K562 (cell line): Measurements from ENCODE around the gene MYO18A. TPM values are rescaled to one million over a fixed set of nuclear protein-coding genes. Genes with fewer than 3 reads are reported as not detected.

Experiments
- BMI1 ChIP-seq: fragments of 150-350 bp; IDR thresholded peaks from 2 replicates; pipeline ENCODE4 v1.6.1; 2014; ENCODE audit warnings: low read length
- CAMTA2 ChIP-seq: fragments of 250-450 bp; sonication (Bioruptor Pico); conservative IDR thresholded peaks from 2 replicates; pipeline ENCODE4 v1.5.1; 2022
- GABPB2 ChIP-seq: fragments of 250-450 bp; sonication (Bioruptor Pico); conservative IDR thresholded peaks from 2 replicates; pipeline ENCODE4 v1.5.1; 2021; ENCODE audit warnings: mild to moderate bottlenecking
- KDM1A ChIP-seq, 2 experiments: fragments of 450-650 bp; IDR thresholded peaks; 2 replicates each; pipeline ENCODE4 v1.6.1; 2016; ENCODE audit warnings: mild to moderate bottlenecking in 2 of 2
- TFAP4 ChIP-seq: sonication (generic); formaldehyde crosslinking; IDR thresholded peaks from 2 replicates; pipeline ENCODE4 v1.8.0; 2022; ENCODE audit warnings: missing genetic modification reagents, mild to moderate bottlenecking, moderate library complexity, borderline replicate concordance
- TRIM25 ChIP-seq: fragments of 450-650 bp; IDR thresholded peaks from 2 replicates; pipeline ENCODE4 v1.7.0; 2016; ENCODE audit warnings: borderline replicate concordance
- ZFP36 ChIP-seq: fragments of 150-350 bp; IDR thresholded peaks from 2 replicates; pipeline ENCODE4 v1.6.1; 2018; ENCODE audit warnings: low read length, low read depth; ENCODE audit not compliant: partially characterized antibody
- ZNF398 ChIP-seq: fragments of 250-450 bp; sonication (Bioruptor Pico); IDR thresholded peaks from 2 replicates; pipeline ENCODE4 v1.8.0; 2021; ENCODE audit warnings: moderate library complexity, mild to moderate bottlenecking, inconsistent platforms
- polyA plus RNA-seq, 8 experiments: library from polyadenylated mRNA; depleted of rRNA in 4 of 8; stranded (reverse) in 5 of 8; unstranded in 3 of 8; fragments of >200 nt; fragmentation: Nextera tagmentation in 2 of 8; fragmentation: Illumina TruSeq in 1 of 8; extraction: Ambion mirVana in 2 of 8; extraction: Trizol in 1 of 8; gene quantifications; 2 replicates each; pipeline versions ENCODE4 v1.2.1 to v1.2.3, GENCODE V29; 2011 to 2014; ENCODE audit warnings: inconsistent platforms in 1 of 8, missing spikeins in 1 of 8
- total RNA-seq, 7 experiments: library from RNA; depleted of rRNA in 6 of 7; stranded (reverse); fragments of >200 nt in 6 of 7; fragmentation: Illumina TruSeq in 2 of 7; extraction: Trizol in 2 of 7; gene quantifications; 2 replicates each; pipeline versions ENCODE4 v1.2.1 to v1.2.3, GENCODE V29; 2011 to 2021; ENCODE audit warnings: low replicate concordance in 1 of 7
- TF ChIP-seq, protein P1 (sequence below): fragments of 250-450 bp; sonication (Bioruptor Pico); IDR thresholded peaks from 2 replicates; pipeline ENCODE4 v1.5.1; 2021; ENCODE audit warnings: mild to moderate bottlenecking
- TF ChIP-seq, protein P2 (sequence below): fragments of 200-800 bp; sonication (Bioruptor generic); IDR thresholded peaks from 2 replicates; pipeline ENCODE4 v1.6.1; 2017; ENCODE audit warnings: missing genetic modification characterization, missing compliant biosample characterization

Gene MYO18A
- total and polyA plus RNA-seq, 9 of the 15 experiments (the other 6 are each of a cell fraction or from before 2014, with no cell fraction given): 2.5 to 65.4 (median 17.1) TPM

GRCh38 chr17:29108823-29109476 is 71.2 kb downstream of the MYO18A start (continued):
- TF ChIP-seq KDM1A (IDR thresholded peaks at IDR 0.05) (0 out of 4 replicates have a peak, but pooled peaks of 1 of the 2 experiments have one; percentile 30), ZNF398 (CRISPR knock-in tag) (no peak), CAMTA2 (CRISPR knock-in tag) (no peak), GABPB2 (CRISPR knock-in tag) (no peak), TRIM25 (no peak), BMI1 (no peak), ZFP36 (peak; percentile 82), TFAP4 (CRISPR knock-in tag) (no peak)
- TF ChIP-seq, protein P1, sequence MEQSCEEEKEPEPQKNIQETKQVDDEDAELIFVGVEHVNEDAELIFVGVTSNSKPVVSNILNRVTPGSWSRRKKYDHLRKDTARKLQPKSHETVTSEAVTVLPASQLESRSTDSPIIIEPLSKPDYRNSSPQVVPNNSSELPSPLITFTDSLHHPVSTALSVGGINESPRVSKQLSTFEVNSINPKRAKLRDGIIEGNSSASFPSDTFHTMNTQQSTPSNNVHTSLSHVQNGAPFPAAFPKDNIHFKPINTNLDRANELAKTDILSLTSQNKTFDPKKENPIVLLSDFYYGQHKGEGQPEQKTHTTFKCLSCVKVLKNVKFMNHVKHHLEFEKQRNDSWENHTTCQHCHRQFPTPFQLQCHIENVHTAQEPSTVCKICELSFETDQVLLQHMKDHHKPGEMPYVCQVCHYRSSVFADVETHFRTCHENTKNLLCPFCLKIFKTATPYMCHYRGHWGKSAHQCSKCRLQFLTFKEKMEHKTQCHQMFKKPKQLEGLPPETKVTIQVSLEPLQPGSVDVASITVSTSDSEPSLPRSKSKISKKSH (CRISPR knock-in tag): no peak
- TF ChIP-seq, protein P2, sequence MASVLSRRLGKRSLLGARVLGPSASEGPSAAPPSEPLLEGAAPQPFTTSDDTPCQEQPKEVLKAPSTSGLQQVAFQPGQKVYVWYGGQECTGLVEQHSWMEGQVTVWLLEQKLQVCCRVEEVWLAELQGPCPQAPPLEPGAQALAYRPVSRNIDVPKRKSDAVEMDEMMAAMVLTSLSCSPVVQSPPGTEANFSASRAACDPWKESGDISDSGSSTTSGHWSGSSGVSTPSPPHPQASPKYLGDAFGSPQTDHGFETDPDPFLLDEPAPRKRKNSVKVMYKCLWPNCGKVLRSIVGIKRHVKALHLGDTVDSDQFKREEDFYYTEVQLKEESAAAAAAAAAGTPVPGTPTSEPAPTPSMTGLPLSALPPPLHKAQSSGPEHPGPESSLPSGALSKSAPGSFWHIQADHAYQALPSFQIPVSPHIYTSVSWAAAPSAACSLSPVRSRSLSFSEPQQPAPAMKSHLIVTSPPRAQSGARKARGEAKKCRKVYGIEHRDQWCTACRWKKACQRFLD (CRISPR knock-in tag): no peak
